ENCODE measurements around the gene OSBPL2. TPM values are rescaled to one million over a fixed set of nuclear protein-coding genes. Genes with fewer than 3 reads are reported as not detected.

The OSBPL2 gene
- total and polyA plus RNA-seq, 4 donors = 9.9 to 19.7 (median 12.3) TPM

DNA sequence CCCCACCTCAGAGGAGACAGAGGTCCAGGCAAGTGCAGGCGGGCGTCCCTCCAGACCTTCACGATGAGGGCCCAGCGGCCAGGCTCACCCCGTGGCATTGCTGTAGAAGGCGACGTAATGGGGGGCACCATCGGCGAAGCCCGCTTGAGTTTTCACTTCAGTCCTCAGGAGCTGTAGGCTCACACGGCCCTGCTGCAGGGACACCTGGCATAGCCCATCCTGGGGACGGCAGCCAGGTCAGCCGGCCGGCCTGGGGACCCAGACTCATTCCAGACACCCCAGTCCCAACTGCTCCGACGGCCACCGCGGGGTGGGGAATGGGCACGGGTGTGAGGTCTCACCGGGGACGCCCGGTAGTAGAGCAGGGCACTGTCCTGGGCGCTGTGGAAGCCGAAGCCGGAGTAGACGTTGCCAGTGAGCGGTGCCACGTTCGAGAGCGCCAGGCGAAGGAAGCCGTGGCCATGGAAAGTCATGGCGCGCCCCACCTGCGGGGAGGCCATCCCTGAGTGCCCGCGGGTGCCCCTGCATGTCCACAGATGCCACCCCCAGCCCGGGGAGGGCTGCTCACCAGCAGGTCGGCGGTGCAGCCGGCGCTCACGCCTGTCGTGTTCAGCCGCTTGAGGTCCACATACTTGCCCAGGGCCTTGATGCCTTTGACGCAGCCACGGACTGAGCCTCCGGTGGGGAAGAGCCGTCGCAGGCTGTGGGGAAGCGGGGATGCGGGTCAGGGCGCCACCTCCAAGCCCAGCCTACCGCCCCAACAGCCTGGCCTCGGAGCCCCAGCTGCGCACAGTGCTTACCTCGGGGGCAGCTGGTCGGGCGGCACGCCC lies 73.7 kb downstream of the OSBPL2 start:
- H3K27ac ChIP-seq (ENCODE audit: low read depth in 1 of 2, low read length in 2 of 2) = no peak overlapping the region
- no peaks in the 10 kb centered on the region for H3K9me3 ChIP-seq (ENCODE audit: control insufficient read depth in 4 of 4, low read length in 3 of 4)
- 96% methylated on average over 60 of the region's 60 CpGs for WGBS
- no peak overlapping the region for H3K9ac ChIP-seq (ENCODE audit: low read depth in 1 of 2, low read length in 2 of 2)
- H3K4me3 ChIP-seq (ENCODE audit: low read depth in 1 of 3, low read length in 3 of 3) = no peak overlapping the region
- H3K4me1 ChIP-seq (ENCODE audit: control insufficient read depth in 4 of 4, insufficient read depth in 4 of 4, low read length in 3 of 4) = peaks cover 0 to 3% (median 0%) of the 10 kb centered on the region in 4 donors
- peaks cover 9 to 72% (median 28%) of the 10 kb centered on the region in 4 donors for H3K36me3 ChIP-seq (ENCODE audit: control insufficient read depth in 4 of 4, insufficient read depth in 3 of 4, low read depth in 1 of 4, low read length in 3 of 4)
- no peaks in the 10 kb centered on the region for H3K27me3 ChIP-seq (ENCODE audit: control insufficient read depth in 4 of 4, insufficient read depth in 4 of 4, low read length in 3 of 4)
- TF ChIP-seq, protein P1, sequence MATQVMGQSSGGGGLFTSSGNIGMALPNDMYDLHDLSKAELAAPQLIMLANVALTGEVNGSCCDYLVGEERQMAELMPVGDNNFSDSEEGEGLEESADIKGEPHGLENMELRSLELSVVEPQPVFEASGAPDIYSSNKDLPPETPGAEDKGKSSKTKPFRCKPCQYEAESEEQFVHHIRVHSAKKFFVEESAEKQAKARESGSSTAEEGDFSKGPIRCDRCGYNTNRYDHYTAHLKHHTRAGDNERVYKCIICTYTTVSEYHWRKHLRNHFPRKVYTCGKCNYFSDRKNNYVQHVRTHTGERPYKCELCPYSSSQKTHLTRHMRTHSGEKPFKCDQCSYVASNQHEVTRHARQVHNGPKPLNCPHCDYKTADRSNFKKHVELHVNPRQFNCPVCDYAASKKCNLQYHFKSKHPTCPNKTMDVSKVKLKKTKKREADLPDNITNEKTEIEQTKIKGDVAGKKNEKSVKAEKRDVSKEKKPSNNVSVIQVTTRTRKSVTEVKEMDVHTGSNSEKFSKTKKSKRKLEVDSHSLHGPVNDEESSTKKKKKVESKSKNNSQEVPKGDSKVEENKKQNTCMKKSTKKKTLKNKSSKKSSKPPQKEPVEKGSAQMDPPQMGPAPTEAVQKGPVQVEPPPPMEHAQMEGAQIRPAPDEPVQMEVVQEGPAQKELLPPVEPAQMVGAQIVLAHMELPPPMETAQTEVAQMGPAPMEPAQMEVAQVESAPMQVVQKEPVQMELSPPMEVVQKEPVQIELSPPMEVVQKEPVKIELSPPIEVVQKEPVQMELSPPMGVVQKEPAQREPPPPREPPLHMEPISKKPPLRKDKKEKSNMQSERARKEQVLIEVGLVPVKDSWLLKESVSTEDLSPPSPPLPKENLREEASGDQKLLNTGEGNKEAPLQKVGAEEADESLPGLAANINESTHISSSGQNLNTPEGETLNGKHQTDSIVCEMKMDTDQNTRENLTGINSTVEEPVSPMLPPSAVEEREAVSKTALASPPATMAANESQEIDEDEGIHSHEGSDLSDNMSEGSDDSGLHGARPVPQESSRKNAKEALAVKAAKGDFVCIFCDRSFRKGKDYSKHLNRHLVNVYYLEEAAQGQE (IDR thresholded peaks at IDR 0.05) = no peak
- TF ChIP-seq HNF4A (conservative IDR thresholded peaks at IDR 0.05) (no peak), TAF1 (conservative IDR thresholded peaks at IDR 0.05) (no peak), JUND (IDR thresholded peaks at IDR 0.05) (no peak), ATF3 (IDR thresholded peaks at IDR 0.05) (no peak), HNF4G (IDR thresholded peaks at IDR 0.05) (no peak), GABPA (IDR thresholded peaks at IDR 0.05 in 1 of 2, conservative IDR thresholded peaks at IDR 0.05 in 1 of 2) (no peak), FOXA2 (IDR thresholded peaks at IDR 0.05) (no peak), RAD21 (IDR thresholded peaks at IDR 0.05) (no peak), EGR1 (IDR thresholded peaks at IDR 0.05; ENCODE audit: low read depth in 2 of 2) (no peak), RXRA (IDR thresholded peaks at IDR 0.05) (no peak), NR2F2 (IDR thresholded peaks at IDR 0.05) (no peak)
- TF ChIP-seq, protein P2, sequence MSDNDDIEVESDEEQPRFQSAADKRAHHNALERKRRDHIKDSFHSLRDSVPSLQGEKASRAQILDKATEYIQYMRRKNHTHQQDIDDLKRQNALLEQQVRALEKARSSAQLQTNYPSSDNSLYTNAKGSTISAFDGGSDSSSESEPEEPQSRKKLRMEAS (IDR thresholded peaks at IDR 0.05) = no peak
- DNase-seq (ENCODE audit: low spot score) = no peak

DNA sequence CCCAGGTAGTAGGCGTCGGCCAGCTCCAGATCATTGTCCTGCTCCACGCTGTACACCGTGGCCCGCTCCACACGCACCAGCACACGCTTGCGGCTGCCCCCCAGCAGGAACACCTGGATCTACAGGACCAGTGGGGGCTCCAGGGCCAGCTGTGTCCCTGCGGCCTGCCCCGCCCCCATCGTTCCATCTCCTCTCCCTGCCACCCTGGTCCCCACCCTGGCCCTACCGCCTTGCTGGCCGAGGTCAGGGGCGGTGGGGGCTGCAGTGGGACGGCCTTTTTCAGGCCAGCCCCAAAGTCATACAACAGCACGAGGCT lies 74.3 kb downstream of the OSBPL2 start:
- H3K27me3 ChIP-seq (ENCODE audit: control insufficient read depth in 4 of 4, insufficient read depth in 4 of 4, low read length in 3 of 4) = no peaks in the 10 kb centered on the region
- no peak overlapping the region for H3K4me3 ChIP-seq (ENCODE audit: low read depth in 1 of 3, low read length in 3 of 3)
- TF ChIP-seq EGR1 (IDR thresholded peaks at IDR 0.05; ENCODE audit: low read depth in 2 of 2) (no peak), FOXA2 (IDR thresholded peaks at IDR 0.05) (no peak), YY1 (IDR thresholded peaks at IDR 0.05) (no peak), HNF4A (conservative IDR thresholded peaks at IDR 0.05) (no peak), GABPA (IDR thresholded peaks at IDR 0.05 in 1 of 2, conservative IDR thresholded peaks at IDR 0.05 in 1 of 2) (no peak), JUND (IDR thresholded peaks at IDR 0.05) (no peak), SP1 (IDR thresholded peaks at IDR 0.05) (no peak), TAF1 (conservative IDR thresholded peaks at IDR 0.05) (no peak), RXRA (IDR thresholded peaks at IDR 0.05) (no peak)
- TF ChIP-seq, protein P3, sequence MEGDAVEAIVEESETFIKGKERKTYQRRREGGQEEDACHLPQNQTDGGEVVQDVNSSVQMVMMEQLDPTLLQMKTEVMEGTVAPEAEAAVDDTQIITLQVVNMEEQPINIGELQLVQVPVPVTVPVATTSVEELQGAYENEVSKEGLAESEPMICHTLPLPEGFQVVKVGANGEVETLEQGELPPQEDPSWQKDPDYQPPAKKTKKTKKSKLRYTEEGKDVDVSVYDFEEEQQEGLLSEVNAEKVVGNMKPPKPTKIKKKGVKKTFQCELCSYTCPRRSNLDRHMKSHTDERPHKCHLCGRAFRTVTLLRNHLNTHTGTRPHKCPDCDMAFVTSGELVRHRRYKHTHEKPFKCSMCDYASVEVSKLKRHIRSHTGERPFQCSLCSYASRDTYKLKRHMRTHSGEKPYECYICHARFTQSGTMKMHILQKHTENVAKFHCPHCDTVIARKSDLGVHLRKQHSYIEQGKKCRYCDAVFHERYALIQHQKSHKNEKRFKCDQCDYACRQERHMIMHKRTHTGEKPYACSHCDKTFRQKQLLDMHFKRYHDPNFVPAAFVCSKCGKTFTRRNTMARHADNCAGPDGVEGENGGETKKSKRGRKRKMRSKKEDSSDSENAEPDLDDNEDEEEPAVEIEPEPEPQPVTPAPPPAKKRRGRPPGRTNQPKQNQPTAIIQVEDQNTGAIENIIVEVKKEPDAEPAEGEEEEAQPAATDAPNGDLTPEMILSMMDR (IDR thresholded peaks at IDR 0.05; ENCODE audit: low read depth, low read length, missing input control) = no peak
- TF ChIP-seq, protein P1 (IDR thresholded peaks at IDR 0.05) = no peak
- WGBS = 93% methylated on average over 16 of the region's 16 CpGs
- no peaks in the 10 kb centered on the region for H3K9me3 ChIP-seq (ENCODE audit: control insufficient read depth in 4 of 4, low read length in 3 of 4)
- no peak overlapping the region for H3K27ac ChIP-seq (ENCODE audit: low read depth in 1 of 2, low read length in 2 of 2)
- peaks cover 0 to 2% (median 0%) of the 10 kb centered on the region in 4 donors for H3K4me1 ChIP-seq (ENCODE audit: control insufficient read depth in 4 of 4, insufficient read depth in 4 of 4, low read length in 3 of 4)
- peaks cover 9 to 72% (median 26%) of the 10 kb centered on the region in 4 donors for H3K36me3 ChIP-seq (ENCODE audit: control insufficient read depth in 4 of 4, insufficient read depth in 3 of 4, low read depth in 1 of 4, low read length in 3 of 4)
- H3K9ac ChIP-seq (ENCODE audit: low read depth in 1 of 2, low read length in 2 of 2) = no peak overlapping the region
- DNase-seq (ENCODE audit: low spot score) = no peak

Measured in liver (tissue), 9 donors.